Suprapubic skin (tissue), 4 donors: Measurements from ENCODE around the gene ZSCAN10. TPM values are rescaled to one million over a fixed set of nuclear protein-coding genes. Genes with fewer than 3 reads are reported as not detected.
"Not testable (repeated sequence)": the region's sequence is repeated elsewhere in the genome, so short reads cannot be mapped to it uniquely, and the experiment has no call there.

ENCODE experiments used
- DNase-seq, 2 donors: peaks; one replicate each; pipeline ENCODE4 v3.0.0-alpha.2; 2019; ENCODE audit warnings: low spot score in 2 of 2
- H3K27ac ChIP-seq: fragments of 200-600 bp; sonication (generic); one replicate; pipeline ENCODE4 v1.5.1; 2019
- H3K27me3 ChIP-seq: fragments of 200-600 bp; sonication (generic); one replicate; pipeline ENCODE4 v1.5.1; 2019
- H3K36me3 ChIP-seq: fragments of 200-600 bp; sonication (generic); one replicate; pipeline ENCODE4 v1.5.1; 2019
- H3K4me1 ChIP-seq: fragments of 200-600 bp; sonication (generic); one replicate; pipeline ENCODE4 v1.5.1; 2019
- H3K4me3 ChIP-seq: fragments of 200-600 bp; sonication (generic); one replicate; pipeline ENCODE4 v1.5.1; 2019; ENCODE audit warnings: mild to moderate bottlenecking
- H3K9me3 ChIP-seq: fragments of 200-600 bp; sonication (generic); one replicate; pipeline ENCODE4 v1.5.1; 2019
- EP300 ChIP-seq: sonication (generic); formaldehyde crosslinking; IDR thresholded peaks from one replicate; pipeline ENCODE4 v1.6.1; 2017; ENCODE audit warnings: antibody characterized with exemption
- POLR2A ChIP-seq, 2 donors: fragments of 450-650 bp; IDR thresholded peaks; one replicate each; pipeline ENCODE4 v1.6.1; 2017; ENCODE audit warnings: antibody characterized with exemption in 2 of 2, mild to moderate bottlenecking in 2 of 2, moderate library complexity in 2 of 2
- POLR2AphosphoS5 ChIP-seq, 3 donors: sonication (generic); formaldehyde crosslinking; IDR thresholded peaks; one replicate each; pipeline ENCODE4 v1.6.1; 2017; ENCODE audit warnings: antibody characterized with exemption in 3 of 3
- WGBS: methylation state at CpG from one replicate; pipeline ENCODE4 v1.1.5; 2018; 5-methylcytosine and 5-hydroxymethylcytosine counted together
- total RNA-seq, 4 donors: library from RNA; depleted of rRNA; stranded (reverse); fragments of >200 nt; gene quantifications; one replicate each; pipeline ENCODE4 v1.1.0, GENCODE V29; 2016
- TF ChIP-seq, protein P1 (sequence below), 2 donors: fragments of 200-600 bp in 1 of 2; fragments of 450-650 bp in 1 of 2; sonication (generic) in 1 of 2; IDR thresholded peaks; one replicate each; pipeline ENCODE4 v1.5.1; 2016 to 2019; ENCODE audit warnings: antibody characterized with exemption in 2 of 2, mild to moderate bottlenecking in 1 of 2, moderate library complexity in 1 of 2

ZSCAN10 gene
- total RNA-seq, 4 donors from 2014 or later, result not detected

DNA sequence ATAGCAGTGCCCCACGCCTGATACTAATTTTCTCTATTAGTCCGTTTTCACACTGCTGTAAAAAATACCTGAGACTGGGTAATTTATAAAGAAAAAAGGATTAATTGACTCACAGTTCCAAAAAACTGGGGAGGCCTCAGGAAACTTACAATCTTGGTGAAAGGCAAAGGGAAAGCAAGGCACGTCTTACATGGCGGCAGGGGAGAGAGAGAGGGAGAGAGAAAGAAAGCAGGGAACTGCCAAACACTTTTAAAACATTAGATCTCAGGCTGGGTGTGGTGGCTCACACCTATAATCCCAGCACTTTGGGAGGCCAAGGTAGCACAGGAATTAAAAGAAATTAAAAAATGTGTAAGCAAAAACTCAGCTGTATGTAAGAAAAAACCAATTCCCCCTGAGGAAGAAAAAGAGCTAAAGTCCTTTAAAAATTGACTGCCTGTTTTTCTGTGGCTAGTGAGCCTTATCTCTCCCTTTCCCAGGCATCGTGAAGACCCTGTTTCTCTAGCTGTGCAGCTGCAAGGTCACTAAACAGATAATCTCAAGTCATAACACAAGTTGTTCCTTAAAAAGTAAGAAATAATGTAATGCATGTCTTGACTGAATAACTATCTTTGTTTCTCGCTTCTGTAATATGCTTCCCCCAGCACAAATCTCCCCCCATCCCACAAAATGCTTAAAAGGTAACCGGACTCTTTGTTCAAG is 14.0 kb downstream of the ZSCAN10 start:
- no peak for TF ChIP-seq POLR2AphosphoS5 (IDR thresholded peaks at IDR 0.05)
- TF ChIP-seq POLR2A (IDR thresholded peaks at IDR 0.05), result no peak
- TF ChIP-seq, protein P1, sequence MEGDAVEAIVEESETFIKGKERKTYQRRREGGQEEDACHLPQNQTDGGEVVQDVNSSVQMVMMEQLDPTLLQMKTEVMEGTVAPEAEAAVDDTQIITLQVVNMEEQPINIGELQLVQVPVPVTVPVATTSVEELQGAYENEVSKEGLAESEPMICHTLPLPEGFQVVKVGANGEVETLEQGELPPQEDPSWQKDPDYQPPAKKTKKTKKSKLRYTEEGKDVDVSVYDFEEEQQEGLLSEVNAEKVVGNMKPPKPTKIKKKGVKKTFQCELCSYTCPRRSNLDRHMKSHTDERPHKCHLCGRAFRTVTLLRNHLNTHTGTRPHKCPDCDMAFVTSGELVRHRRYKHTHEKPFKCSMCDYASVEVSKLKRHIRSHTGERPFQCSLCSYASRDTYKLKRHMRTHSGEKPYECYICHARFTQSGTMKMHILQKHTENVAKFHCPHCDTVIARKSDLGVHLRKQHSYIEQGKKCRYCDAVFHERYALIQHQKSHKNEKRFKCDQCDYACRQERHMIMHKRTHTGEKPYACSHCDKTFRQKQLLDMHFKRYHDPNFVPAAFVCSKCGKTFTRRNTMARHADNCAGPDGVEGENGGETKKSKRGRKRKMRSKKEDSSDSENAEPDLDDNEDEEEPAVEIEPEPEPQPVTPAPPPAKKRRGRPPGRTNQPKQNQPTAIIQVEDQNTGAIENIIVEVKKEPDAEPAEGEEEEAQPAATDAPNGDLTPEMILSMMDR (IDR thresholded peaks at IDR 0.05), result no peak
- TF ChIP-seq EP300, result no peak
- Histone ChIP-seq H3K27ac (no peak overlapping the region), H3K4me3 (no peak overlapping the region), H3K27me3 (peaks cover 3% of the 10 kb centered on the region), H3K36me3 (no peaks in the 10 kb centered on the region), H3K9me3 (no peaks in the 10 kb centered on the region), H3K4me1 (peaks cover 11% of the 10 kb centered on the region)
- DNase-seq, result no peak
- 78% methylated on average over 7 of the region's 7 CpGs for WGBS

DNA sequence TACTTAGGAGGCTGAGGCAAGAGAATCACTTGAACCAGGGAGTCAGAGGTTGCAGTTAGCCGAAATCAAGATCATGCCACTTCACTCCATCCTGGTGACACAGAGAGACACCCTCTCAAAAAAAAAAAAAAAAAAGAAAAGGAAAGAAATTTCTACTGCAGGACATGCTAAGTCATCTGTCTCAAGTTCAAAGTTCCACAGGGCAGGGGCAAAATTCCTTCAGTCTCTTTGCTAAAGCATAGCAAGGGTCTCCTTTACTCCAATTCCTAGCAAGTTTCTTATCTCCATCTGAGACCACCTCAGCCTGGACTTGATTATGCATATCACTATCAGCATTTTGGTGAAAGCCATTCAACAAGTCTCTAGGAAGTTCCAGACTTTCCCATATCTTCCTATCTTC is 14.6 kb downstream of the ZSCAN10 start:
- Histone ChIP-seq H3K27ac (no peak overlapping the region), H3K4me3 (no peak overlapping the region), H3K9me3 (no peaks in the 10 kb centered on the region), H3K27me3 (no peaks in the 10 kb centered on the region), H3K36me3 (no peaks in the 10 kb centered on the region), H3K4me1 (peaks cover 11% of the 10 kb centered on the region)
- WGBS, result 95% methylated on average over 1 of the region's 1 CpG
- TF ChIP-seq POLR2A (IDR thresholded peaks at IDR 0.05) (no peak), POLR2AphosphoS5 (IDR thresholded peaks at IDR 0.05) (no peak), EP300 (no peak)
- TF ChIP-seq, protein P1 (IDR thresholded peaks at IDR 0.05), result no peak
- DNase-seq, result no peak

DNA sequence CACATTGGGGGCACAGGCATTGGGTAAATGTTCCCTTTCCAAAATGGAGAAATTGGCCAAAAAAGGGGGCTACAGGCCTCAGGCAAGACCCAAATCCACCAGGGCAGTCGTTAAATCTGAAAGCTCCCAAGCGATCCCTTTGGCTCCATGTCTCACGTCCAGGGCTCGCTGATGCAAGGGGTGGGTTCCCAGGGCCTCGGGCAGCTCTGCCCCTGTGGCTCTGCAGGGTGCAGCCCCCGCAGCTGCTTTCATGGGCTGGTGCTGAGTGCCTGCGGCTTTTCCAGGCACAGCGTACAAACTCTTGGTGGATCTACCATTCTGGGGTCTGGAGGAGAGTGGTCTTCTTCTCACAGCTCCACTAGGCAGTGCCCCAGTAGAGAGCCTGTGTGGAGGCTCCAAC is 15.7 kb downstream of the ZSCAN10 start:
- H3K4me1 ChIP-seq, result peaks cover 12% of the 10 kb centered on the region
- H3K27me3 ChIP-seq, H3K27ac ChIP-seq, H3K36me3 ChIP-seq, H3K4me3 ChIP-seq, DNase-seq, H3K9me3 ChIP-seq: not testable (repeated sequence)
- 90% methylated on average over 2 of the region's 8 CpGs for WGBS

DNA sequence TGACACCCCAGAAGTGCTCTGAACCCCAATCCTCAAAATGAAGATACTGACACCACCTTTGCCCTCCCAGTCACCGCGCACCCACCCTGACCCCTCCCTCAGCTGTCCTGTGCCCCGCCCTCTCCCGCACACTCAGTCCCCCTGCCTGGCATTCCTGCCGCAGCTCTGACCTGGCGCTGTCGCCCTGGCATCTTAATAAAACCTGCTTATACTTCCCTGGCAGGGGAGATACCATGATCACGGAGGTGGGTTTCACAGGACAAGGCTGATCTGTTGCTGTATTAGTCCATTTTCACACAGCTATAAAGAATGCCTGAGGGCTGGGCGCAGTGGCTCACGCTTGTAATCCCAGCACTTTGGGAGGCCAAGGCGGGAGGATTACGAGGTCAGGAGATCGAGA is 17.1 kb downstream of the ZSCAN10 start:
- not testable (repeated sequence) for H3K27me3 ChIP-seq, H3K4me1 ChIP-seq, H3K4me3 ChIP-seq, H3K36me3 ChIP-seq, H3K9me3 ChIP-seq, DNase-seq, H3K27ac ChIP-seq
- WGBS, result 91% methylated on average over 13 of the region's 13 CpGs

DNA sequence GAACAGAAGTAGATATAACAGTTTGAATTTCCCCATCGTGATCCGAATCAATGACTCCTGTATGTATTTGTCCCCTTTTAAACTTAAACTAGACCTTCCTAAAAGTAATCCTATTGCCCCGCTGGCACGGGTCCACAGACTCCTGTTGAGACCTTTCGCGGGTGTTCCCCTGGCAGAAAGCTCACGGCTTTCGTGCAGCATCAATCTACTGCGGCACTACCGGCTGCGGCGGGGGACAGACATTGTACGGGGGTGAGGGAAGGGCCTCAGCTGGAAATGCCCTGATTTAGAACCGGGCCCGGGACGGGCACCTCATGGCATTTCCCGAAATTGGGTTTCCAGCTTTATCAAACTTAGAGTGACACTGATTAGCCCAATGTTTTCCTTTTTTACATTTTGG is 19.1 kb downstream of the ZSCAN10 start:
- Histone ChIP-seq H3K4me3 (no peak overlapping the region), H3K27ac (no peak overlapping the region), H3K9me3 (no peaks in the 10 kb centered on the region), H3K4me1 (peaks cover 4% of the 10 kb centered on the region), H3K27me3 (no peaks in the 10 kb centered on the region), H3K36me3 (no peaks in the 10 kb centered on the region)
- DNase-seq, result no peak
- WGBS, result 59% methylated on average over 17 of the region's 17 CpGs
- TF ChIP-seq POLR2AphosphoS5 (IDR thresholded peaks at IDR 0.05) (no peak), EP300 (no peak), POLR2A (IDR thresholded peaks at IDR 0.05) (no peak)
- TF ChIP-seq, protein P1 (IDR thresholded peaks at IDR 0.05), result no peak

DNA sequence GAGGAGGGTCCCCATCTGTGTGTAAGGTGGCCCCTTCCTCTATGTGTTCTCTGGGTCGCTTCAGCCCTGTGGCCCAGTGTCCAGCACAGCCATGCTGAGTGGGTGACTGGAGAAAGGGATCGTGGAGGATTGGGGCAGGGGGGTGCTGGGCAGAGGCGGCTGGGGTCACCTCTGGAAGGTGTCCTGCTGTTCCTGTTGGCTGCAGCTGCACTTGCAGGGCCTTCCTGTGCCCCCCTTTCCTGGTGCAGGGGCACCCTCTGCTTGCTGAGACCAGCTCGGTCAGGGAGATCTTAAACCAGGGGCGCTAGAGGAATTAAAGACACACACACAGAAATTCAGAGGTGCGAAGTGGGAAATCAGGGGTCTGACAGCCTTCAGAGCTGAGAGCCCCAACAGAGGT is 22.5 kb downstream of the ZSCAN10 start:
- 79% methylated on average over 6 of the region's 6 CpGs for WGBS
- TF ChIP-seq, protein P1 (IDR thresholded peaks at IDR 0.05), result no peak
- TF ChIP-seq POLR2A (IDR thresholded peaks at IDR 0.05) (no peak), EP300 (no peak), POLR2AphosphoS5 (IDR thresholded peaks at IDR 0.05) (no peak)
- no peak overlapping the region for H3K4me3 ChIP-seq
- H3K27ac ChIP-seq, result no peak overlapping the region
- no peaks in the 10 kb centered on the region for H3K27me3 ChIP-seq
- H3K4me1 ChIP-seq, result peaks cover 4% of the 10 kb centered on the region
- H3K9me3 ChIP-seq, result no peaks in the 10 kb centered on the region
- no peaks in the 10 kb centered on the region for H3K36me3 ChIP-seq
- no peak for DNase-seq

DNA sequence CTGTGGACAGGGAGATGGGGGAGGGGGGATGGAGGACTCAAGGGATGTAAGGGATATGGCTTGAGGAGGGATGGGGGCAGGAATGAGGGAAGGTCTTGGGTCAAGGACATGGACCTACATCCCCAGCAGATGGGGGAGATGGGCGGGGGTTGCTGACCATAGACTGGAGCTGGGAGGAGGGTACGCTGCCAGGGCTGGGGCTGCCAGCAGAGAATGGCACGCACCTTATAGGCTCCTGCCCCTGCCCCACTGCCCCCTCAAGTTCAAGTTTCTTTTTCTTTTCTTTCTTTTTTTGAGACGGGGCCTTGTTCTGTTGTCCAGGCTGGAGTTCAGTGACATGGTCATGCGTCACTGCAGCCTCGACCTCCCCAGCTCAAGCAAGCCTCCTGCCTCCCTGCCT is 23.1 kb downstream of the ZSCAN10 start:
- not testable (repeated sequence) for H3K27ac ChIP-seq, H3K27me3 ChIP-seq, H3K36me3 ChIP-seq, DNase-seq, H3K4me1 ChIP-seq, H3K9me3 ChIP-seq, H3K4me3 ChIP-seq
- WGBS, result 94% methylated on average over 6 of the region's 6 CpGs
